Esophagus squamous epithelium (tissue), 4 donors: Measurements from ENCODE around the gene OLFML3.

Experiments used
- CTCF ChIP-seq, 6 experiments: fragments of 450-650 bp in 4 of 6; fragments of 200-600 bp in 2 of 6; sonication (generic) in 2 of 6; IDR thresholded peaks; one replicate each; pipeline ENCODE4 v1.5.1; 2016 to 2019; ENCODE audit warnings: antibody characterized with exemption in 6 of 6, mild to moderate bottlenecking in 4 of 6, moderate library complexity in 4 of 6
- POLR2A ChIP-seq, 4 donors: fragments of 450-650 bp; IDR thresholded peaks; one replicate each; pipeline ENCODE4 v1.6.1; 2017; ENCODE audit warnings: antibody characterized with exemption in 4 of 4, mild to moderate bottlenecking in 4 of 4, moderate library complexity in 3 of 4

GRCh38 chr1:113998361-113998760 lies 19.1 kb downstream of the OLFML3 start:
- TF ChIP-seq POLR2A (IDR thresholded peaks at IDR 0.05) = no peak
- TF ChIP-seq CTCF (IDR thresholded peaks at IDR 0.05) = no peak
